ENCODE data around the gene METTL26. TPM values are rescaled to one million over a fixed set of nuclear protein-coding genes. Genes with fewer than 3 reads are reported as not detected.

Gene METTL26
- total RNA-seq, 1 donor from 2014 or later: 73.2 TPM

DNA sequence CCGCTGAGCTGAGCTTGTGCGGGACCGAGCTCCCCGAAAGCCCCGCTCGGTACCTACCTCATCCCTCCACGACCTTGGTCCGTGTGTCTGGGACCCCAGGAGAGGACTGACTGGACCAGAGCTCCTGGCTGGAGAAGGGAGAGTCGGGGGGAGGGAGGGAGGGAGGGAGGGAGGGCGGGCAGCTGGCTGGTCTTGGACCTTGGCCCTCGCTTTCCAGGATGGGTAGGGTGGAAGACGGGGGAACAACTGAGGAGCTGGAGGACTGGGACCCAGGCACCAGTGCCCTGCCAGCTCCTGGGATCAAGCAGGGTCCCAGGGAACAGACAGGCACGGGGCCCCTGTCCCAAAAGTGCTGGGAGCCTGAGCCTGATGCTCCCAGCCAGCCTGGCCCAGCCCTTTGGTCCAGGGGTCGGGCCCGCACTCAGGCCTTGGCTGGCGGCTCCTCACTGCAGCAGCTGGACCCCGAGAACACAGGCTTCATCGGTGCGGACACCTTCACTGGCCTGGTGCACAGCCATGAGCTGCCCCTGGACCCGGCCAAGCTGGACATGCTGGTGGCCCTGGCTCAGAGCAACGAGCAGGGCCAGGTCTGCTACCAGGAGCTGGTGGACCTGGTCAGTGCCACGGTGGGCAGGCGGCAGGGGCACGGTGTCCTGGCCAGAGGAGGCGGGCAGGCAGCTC is 39.9 kb upstream of the METTL26 start:
- H3K4me1 Mint-ChIP-seq: peaks cover 7% of the 10 kb centered on the region
- H3K9me3 Mint-ChIP-seq: no peaks in the 10 kb centered on the region
- DNase-seq (ENCODE audit: low spot score in 2 of 2, unreplicated experiment in 2 of 2): no peak
- H3K27ac Mint-ChIP-seq: no peak overlapping the region
- peaks cover 10% of the 10 kb centered on the region for H3K27me3 Mint-ChIP-seq (ENCODE audit: low read depth)
- no peak overlapping the region for H3K4me3 Mint-ChIP-seq
- H3K36me3 Mint-ChIP-seq: no peaks in the 10 kb centered on the region
- TF ChIP-seq, protein P1, sequence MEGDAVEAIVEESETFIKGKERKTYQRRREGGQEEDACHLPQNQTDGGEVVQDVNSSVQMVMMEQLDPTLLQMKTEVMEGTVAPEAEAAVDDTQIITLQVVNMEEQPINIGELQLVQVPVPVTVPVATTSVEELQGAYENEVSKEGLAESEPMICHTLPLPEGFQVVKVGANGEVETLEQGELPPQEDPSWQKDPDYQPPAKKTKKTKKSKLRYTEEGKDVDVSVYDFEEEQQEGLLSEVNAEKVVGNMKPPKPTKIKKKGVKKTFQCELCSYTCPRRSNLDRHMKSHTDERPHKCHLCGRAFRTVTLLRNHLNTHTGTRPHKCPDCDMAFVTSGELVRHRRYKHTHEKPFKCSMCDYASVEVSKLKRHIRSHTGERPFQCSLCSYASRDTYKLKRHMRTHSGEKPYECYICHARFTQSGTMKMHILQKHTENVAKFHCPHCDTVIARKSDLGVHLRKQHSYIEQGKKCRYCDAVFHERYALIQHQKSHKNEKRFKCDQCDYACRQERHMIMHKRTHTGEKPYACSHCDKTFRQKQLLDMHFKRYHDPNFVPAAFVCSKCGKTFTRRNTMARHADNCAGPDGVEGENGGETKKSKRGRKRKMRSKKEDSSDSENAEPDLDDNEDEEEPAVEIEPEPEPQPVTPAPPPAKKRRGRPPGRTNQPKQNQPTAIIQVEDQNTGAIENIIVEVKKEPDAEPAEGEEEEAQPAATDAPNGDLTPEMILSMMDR (IDR thresholded peaks at IDR 0.05; ENCODE audit: unreplicated experiment): no peak

DNA sequence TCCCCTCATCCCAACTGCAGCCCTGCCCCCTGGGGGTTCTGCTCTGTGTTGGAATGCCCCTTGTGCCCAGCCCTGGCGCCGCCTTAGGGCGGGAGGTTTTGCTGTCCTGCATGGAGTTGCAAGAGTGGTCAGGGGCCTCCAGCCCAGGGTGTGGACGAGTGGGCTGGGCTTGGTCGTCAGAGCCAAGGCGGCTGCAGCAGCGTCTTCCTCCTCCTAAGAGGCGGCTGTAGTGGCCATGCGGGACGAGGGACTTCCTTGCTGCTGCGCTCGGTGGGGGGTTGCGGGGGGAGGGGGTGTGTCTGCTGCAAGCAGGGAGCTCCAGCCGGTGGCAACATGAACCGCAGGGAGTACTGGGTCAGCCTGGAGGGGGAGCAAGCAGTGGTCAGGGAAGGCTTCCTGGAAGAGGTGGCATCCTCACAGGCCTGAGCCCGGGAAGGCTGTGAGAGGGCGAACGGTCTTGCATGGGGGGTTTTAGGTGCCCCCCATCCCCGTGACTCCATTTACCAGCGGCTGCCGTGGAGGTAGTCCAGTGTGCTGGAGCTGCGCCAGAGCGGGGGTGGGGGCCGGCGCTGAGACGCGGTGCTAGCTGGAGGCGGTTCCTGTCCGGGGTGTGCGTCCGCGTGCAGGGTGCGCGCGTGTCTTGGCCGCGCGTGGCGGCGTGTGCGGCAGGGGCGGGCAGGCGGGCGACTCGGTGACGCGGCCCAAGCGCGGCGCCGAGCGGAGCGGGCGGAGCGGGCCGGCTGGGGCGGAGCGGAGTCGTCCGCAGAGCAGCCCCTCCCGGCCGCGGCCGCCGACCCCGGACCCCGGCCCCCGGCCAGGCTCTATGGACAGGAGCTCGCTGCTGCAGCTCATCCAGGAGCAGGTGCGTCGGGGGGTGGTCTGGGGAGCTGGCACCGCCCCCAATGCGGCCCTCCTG is 39.1 kb upstream of the METTL26 start, which contains the start of gene RHBDL1:
TSS of gene RHBDL1 (plus strand) at position 704 of the 916 bp plus-strand sequence. CDS start at position 824, 120 bp downstream.
- Mint-ChIP-seq H3K4me3 (peak within 1 kb of the TSS; percentile 56), H3K27ac (no peak within 1 kb of the TSS), H3K4me1 (peaks cover 5% of the 10 kb centered on the region), H3K36me3 (no peaks in the 10 kb centered on the region), H3K27me3 (ENCODE audit: low read depth) (peaks cover 10% of the 10 kb centered on the region), H3K9me3 (no peaks in the 10 kb centered on the region)
- no peak for DNase-seq (ENCODE audit: low spot score in 2 of 2, unreplicated experiment in 2 of 2)
- TF ChIP-seq, protein P1 (IDR thresholded peaks at IDR 0.05; ENCODE audit: unreplicated experiment): no peak

DNA sequence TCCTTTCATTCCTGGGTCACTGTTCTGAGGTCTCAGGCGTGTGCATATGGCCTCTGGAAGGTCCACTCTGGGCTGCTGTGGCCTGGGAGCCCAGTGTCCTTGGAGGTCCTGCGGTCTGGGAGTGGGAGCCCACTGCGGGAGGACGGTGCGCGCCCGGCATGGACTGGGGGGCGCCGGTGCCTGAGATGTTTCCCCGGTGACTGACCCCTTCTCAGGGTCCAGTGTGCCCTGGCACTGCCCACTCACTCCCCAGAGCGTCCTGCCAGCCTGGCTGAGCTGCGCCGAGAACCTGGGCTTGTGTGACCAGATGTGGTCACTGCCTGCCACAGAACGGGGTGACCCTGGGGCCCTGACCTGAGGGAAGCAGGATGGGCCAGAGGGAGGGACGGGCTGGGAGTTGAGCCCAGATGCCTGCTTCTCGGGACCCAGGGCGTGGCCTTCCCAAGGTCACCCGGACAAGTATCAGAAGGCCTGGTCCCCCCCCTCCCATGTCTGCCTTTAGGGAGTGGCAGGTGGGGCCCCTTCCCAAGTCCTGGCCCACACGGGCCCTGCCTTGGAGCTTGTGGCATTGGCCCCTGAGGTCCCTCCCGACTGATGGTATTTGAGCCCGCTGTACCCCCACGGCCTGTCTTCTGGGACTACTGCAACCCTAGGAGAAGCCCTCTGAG is 38.2 kb upstream of the METTL26 start:
- Mint-ChIP-seq H3K4me3 (no peak overlapping the region), H3K4me1 (peaks cover 6% of the 10 kb centered on the region), H3K36me3 (peaks cover 2% of the 10 kb centered on the region), H3K27ac (no peak overlapping the region), H3K9me3 (no peaks in the 10 kb centered on the region), H3K27me3 (ENCODE audit: low read depth) (peaks cover 10% of the 10 kb centered on the region)
- TF ChIP-seq, protein P1 (IDR thresholded peaks at IDR 0.05; ENCODE audit: unreplicated experiment): no peak
- no peak for DNase-seq (ENCODE audit: low spot score in 2 of 2, unreplicated experiment in 2 of 2)

DNA sequence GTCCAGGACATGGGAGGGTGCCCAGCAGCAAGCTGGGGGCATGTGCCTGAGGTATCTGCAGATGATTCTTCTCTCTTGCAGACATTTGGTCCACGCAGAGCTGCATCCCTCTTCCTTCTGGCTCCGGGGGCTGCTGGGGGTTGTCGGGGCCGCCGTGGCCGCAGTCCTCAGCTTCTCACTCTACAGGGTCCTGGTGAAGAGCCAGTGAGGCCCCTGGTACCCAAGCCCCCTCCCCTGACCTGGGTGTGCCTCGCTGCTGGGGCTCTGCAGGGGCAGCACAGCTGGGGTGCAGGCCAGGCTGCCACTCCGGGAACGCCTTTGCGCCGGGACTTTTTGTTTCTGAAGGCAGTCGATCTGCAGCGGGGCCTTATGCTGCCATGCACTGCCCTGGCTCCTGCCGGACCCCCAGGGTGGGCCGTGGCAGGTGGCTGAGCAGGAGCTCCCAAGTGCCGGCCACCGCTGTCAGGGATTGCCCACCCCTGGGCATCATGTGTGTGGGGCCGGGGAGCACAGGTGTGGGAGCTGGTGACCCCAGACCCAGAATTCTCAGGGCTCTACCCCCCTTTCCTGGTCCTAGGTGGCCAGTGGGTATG is 37.4 kb upstream of the METTL26 start:
- peaks cover 10% of the 10 kb centered on the region for H3K27me3 Mint-ChIP-seq (ENCODE audit: low read depth)
- H3K4me3 Mint-ChIP-seq: no peak overlapping the region
- H3K4me1 Mint-ChIP-seq: peaks cover 2% of the 10 kb centered on the region
- TF ChIP-seq, protein P1 (IDR thresholded peaks at IDR 0.05; ENCODE audit: unreplicated experiment): no peak
- peaks cover 2% of the 10 kb centered on the region for H3K36me3 Mint-ChIP-seq
- no peak overlapping the region for H3K27ac Mint-ChIP-seq
- no peak for DNase-seq (ENCODE audit: low spot score in 2 of 2, unreplicated experiment in 2 of 2)
- no peaks in the 10 kb centered on the region for H3K9me3 Mint-ChIP-seq

DNA sequence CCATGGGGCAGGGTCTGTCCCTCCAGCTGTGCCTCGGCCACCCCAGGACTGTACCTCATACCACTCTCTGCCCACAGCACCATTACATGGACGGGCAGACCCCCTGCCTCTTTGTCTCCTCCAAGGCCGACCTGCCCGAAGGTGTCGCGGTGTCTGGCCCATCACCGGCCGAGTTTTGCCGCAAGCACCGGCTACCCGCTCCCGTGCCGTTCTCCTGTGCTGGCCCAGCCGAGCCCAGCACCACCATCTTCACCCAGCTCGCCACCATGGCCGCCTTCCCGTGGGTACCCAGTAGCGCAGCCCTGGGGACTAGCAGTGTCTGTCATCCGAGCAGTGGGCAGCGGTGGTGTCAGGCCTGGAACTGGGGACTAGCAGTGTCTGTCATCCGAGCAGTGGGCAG is 36.7 kb upstream of the METTL26 start:
- Mint-ChIP-seq H3K36me3 (peaks cover 2% of the 10 kb centered on the region), H3K9me3 (no peaks in the 10 kb centered on the region), H3K27ac (no peak overlapping the region), H3K27me3 (ENCODE audit: low read depth) (peaks cover 10% of the 10 kb centered on the region), H3K4me1 (peaks cover 2% of the 10 kb centered on the region), H3K4me3 (no peak overlapping the region)
- TF ChIP-seq, protein P1 (IDR thresholded peaks at IDR 0.05; ENCODE audit: unreplicated experiment): no peak
- no peak for DNase-seq (ENCODE audit: low spot score in 2 of 2, unreplicated experiment in 2 of 2)

Measured in mesothelial cell of epicardium (in vitro differentiated cells).